ENCODE results near the gene MATN1. TPM values are rescaled to one million over a fixed set of nuclear protein-coding genes. Genes with fewer than 3 reads are reported as not detected.
"Not testable (repeated sequence)": the region's sequence is repeated elsewhere in the genome, so short reads cannot be mapped to it uniquely, and the experiment has no call there.

The MATN1 gene
- polyA plus RNA-seq, 3 donors = 0.07 TPM; not detected in 2

DNA sequence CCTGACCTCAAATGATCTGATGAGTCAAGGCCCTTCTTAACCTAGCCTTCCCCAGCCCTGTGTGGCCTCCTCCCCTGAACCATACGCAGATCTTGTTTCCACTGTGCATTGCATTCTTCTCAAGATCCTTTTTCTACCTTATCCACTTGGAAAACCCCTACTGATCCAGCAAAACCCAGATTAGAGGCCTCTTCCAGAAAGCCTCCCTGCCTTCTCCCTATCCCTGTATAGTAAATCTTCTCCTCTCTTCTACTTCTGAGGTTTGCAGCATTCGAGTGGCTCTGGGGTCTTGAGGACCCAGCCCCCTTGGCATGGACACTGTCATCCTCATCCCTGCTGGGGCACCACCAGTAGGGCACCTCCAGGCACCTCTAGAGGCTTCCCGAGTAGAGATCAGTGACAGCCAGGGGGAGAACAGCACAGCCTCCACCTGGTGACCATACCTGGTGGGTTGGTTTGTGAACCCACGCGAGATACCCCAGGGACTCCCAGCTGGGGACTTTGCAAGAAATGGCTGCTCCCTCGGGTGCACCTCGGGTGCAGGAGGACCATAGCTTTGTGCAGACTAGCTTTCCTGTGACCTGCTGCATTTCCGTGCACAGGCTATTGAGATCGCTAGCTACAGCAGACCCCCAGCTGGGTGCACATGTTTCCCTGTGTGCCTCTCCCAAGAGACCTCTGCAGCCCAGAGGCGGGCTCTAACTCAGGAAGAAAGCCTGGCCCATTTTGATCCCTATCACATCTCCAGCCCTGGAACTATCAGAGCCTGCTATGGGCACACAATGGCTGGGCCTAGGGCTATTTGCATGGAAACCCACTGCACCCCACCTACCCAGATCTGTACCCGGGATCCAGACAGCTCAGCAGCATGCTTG is 34.2 kb downstream of the MATN1 start:
- Histone ChIP-seq H3K9ac (ENCODE audit: insufficient read depth, low read length, poor library complexity, severe bottlenecking) (no peak overlapping the region), H2AFZ (ENCODE audit: insufficient read depth, low read depth, low read length, poor library complexity, severe bottlenecking) (no peak overlapping the region), H3K4me1 (ENCODE audit: control insufficient read depth in 1 of 2, insufficient read depth in 2 of 2, low read length in 2 of 2) (no peaks in the 10 kb centered on the region), H3K9me3 (replicated peaks in 1 of 2; ENCODE audit: control insufficient read depth in 1 of 2, insufficient read depth in 1 of 2, low read length in 2 of 2) (peaks cover 9 to 15% of the 10 kb centered on the region in 2 donors), H3K4me2 (replicated peaks; ENCODE audit: extremely low read depth, low read length, poor library complexity, severe bottlenecking) (no peak overlapping the region), H3K4me3 (replicated peaks in 1 of 3; ENCODE audit: low read depth in 2 of 3, low read length in 3 of 3) (no peak overlapping the region), H3K79me2 (ENCODE audit: insufficient read depth, low read length) (no peaks in the 10 kb centered on the region), H3K27ac (ENCODE audit: low read depth in 1 of 2, low read length in 2 of 2) (no peak overlapping the region), H3K27me3 (ENCODE audit: control insufficient read depth in 2 of 2, insufficient read depth in 2 of 2, low read length in 2 of 2) (peaks cover 17 to 31% of the 10 kb centered on the region in 2 donors), H4K20me1 (ENCODE audit: insufficient read depth, low read length) (no peaks in the 10 kb centered on the region), H3K36me3 (replicated peaks in 1 of 2; ENCODE audit: control insufficient read depth in 1 of 2, insufficient read depth in 2 of 2, low read length in 2 of 2) (no peaks in the 10 kb centered on the region)
- no peak for DNase-seq
- peaks cover 0 to 3% of the 10 kb centered on the region in 2 donors for H3K36me3 Mint-ChIP-seq
- no peak overlapping the region for H3K27ac Mint-ChIP-seq
- intact Hi-C loops (cut with micrococcal nuclease) = no loop called here
- H3K27me3 Mint-ChIP-seq (ENCODE audit: low read depth in 3 of 3) = peaks cover 47 to 57% (median 49%) of the 10 kb centered on the region in 3 donors
- whole genome bisulfite sequencing (ENCODE audit: insufficient coverage) = 85% methylated on average over 8 of the region's 11 CpGs
- peaks cover 4% of the 10 kb centered on the region for H3K4me1 Mint-ChIP-seq
- peaks cover 5 to 20% (median 8%) of the 10 kb centered on the region in 7 donors for H3K9me3 Mint-ChIP-seq
- no peak overlapping the region for H3K4me3 Mint-ChIP-seq
- TF ChIP-seq, protein P1, sequence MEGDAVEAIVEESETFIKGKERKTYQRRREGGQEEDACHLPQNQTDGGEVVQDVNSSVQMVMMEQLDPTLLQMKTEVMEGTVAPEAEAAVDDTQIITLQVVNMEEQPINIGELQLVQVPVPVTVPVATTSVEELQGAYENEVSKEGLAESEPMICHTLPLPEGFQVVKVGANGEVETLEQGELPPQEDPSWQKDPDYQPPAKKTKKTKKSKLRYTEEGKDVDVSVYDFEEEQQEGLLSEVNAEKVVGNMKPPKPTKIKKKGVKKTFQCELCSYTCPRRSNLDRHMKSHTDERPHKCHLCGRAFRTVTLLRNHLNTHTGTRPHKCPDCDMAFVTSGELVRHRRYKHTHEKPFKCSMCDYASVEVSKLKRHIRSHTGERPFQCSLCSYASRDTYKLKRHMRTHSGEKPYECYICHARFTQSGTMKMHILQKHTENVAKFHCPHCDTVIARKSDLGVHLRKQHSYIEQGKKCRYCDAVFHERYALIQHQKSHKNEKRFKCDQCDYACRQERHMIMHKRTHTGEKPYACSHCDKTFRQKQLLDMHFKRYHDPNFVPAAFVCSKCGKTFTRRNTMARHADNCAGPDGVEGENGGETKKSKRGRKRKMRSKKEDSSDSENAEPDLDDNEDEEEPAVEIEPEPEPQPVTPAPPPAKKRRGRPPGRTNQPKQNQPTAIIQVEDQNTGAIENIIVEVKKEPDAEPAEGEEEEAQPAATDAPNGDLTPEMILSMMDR (IDR thresholded peaks at IDR 0.05) = no peak

DNA sequence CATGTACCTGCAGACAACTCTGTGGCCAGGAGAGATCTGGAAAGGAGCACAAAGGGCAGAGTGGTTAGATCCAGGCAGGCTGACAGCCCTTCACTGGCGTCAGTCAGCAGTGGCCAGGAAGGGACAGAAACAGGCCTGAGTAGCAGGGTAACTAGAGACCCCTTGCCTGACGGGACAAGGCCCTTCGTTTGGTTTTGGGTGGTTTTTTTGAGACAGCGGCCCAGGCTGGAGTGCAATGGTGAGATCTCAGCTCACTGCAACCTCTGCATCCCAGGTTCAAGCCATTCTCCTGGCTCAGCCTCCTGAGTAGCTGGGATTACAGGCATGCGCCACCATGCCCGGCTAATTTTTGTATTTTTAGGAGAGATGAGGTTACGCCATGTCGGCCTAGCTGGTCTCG is 34.9 kb downstream of the MATN1 start:
- intact Hi-C loops (cut with micrococcal nuclease); H3K79me2 ChIP-seq (ENCODE audit: insufficient read depth, low read length); H3K4me3 Mint-ChIP-seq; H3K4me2 ChIP-seq (replicated peaks; ENCODE audit: extremely low read depth, low read length, poor library complexity, severe bottlenecking); H3K27ac Mint-ChIP-seq; H3K36me3 ChIP-seq (replicated peaks in 1 of 2; ENCODE audit: control insufficient read depth in 1 of 2, insufficient read depth in 2 of 2, low read length in 2 of 2); H3K27ac ChIP-seq (ENCODE audit: low read depth in 1 of 2, low read length in 2 of 2); H2AFZ ChIP-seq (ENCODE audit: insufficient read depth, low read depth, low read length, poor library complexity, severe bottlenecking); H3K36me3 Mint-ChIP-seq; H3K9ac ChIP-seq (ENCODE audit: insufficient read depth, low read length, poor library complexity, severe bottlenecking); H3K4me1 Mint-ChIP-seq; H3K4me3 ChIP-seq (replicated peaks in 1 of 3; ENCODE audit: low read depth in 2 of 3, low read length in 3 of 3); DNase-seq; H3K4me1 ChIP-seq (ENCODE audit: control insufficient read depth in 1 of 2, insufficient read depth in 2 of 2, low read length in 2 of 2); H4K20me1 ChIP-seq (ENCODE audit: insufficient read depth, low read length): not testable (repeated sequence)
- Histone ChIP-seq H3K27me3 (ENCODE audit: control insufficient read depth in 2 of 2, insufficient read depth in 2 of 2, low read length in 2 of 2) (peaks cover 21 to 37% of the 10 kb centered on the region in 2 donors), H3K9me3 (replicated peaks in 1 of 2; ENCODE audit: control insufficient read depth in 1 of 2, insufficient read depth in 1 of 2, low read length in 2 of 2) (peaks cover 9 to 15% of the 10 kb centered on the region in 2 donors)
- 86% methylated on average over 2 of the region's 9 CpGs for WGBS (ENCODE audit: insufficient coverage)
- Mint-ChIP-seq H3K27me3 (ENCODE audit: low read depth in 3 of 3) (peaks cover 53 to 63% (median 55%) of the 10 kb centered on the region in 3 donors), H3K9me3 (peaks cover 5 to 20% (median 8%) of the 10 kb centered on the region in 7 donors)

Measured in CD14-positive monocyte (primary cell).